ENCODE measurements around the gene MZF1. TPM values are rescaled to one million over a fixed set of nuclear protein-coding genes. Genes with fewer than 3 reads are reported as not detected.
"Not testable (repeated sequence)": the region's sequence is repeated elsewhere in the genome, so short reads cannot be mapped to it uniquely, and the experiment has no call there.

MZF1 gene
- total RNA-seq, 1 donor from 2014 or later, result 32.4 TPM

DNA sequence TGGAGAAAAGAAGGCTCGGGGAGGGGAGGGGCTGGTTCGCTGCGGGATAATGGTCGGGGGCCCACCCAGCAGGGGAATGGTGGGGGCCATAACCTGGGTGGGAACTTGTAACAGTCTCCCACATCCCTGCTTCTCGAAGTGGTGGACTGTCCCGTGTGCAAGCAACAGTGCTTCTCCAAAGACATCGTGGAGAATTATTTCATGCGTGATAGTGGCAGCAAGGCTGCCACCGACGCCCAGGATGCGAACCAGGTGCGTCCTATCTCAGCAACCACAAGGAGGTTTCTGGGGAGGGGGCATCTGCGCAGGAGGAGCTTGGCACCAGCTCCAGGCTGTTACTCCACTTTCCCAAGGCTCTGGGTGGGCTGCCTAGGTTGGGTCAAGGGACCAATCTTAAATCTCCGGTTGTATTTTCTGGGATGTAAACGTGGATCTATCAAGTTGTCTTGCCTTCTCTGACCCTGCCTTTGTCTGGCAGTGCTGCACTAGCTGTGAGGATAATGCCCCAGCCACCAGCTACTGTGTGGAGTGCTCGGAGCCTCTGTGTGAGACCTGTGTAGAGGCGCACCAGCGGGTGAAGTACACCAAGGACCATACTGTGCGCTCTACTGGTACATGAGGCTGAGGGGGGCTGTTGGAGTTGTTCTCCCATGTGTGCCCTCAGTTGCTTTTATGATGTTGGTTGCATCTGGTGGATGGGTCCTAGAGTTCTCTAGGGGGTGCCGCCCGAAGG is 27.7 kb downstream of the MZF1 start:
- ATAC-seq, result no peak
- no peak for DNase-seq (ENCODE audit: low spot score)
- intact Hi-C loops (cut with DNase I), result no loop called here

DNA sequence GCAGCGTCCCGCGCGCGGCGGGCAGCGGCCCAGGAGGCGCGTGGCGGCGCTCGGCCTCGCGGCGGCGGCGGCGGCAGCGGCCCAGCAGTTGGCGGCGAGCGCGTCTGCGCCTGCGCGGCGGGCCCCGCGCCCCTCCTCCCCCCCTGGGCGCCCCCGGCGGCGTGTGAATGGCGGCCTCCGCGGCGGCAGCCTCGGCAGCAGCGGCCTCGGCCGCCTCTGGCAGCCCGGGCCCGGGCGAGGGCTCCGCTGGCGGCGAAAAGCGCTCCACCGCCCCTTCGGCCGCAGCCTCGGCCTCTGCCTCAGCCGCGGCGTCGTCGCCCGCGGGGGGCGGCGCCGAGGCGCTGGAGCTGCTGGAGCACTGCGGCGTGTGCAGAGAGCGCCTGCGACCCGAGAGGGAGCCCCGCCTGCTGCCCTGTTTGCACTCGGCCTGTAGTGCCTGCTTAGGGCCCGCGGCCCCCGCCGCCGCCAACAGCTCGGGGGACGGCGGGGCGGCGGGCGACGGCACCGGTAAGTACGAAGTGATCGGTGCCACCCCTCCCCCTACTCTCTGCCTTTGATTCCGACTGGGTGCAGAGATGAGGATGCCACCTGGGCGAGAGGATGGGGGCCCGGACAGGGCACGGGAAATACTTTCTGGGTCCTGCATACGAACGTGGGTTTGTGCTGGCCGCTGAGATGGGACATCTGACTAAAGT is 28.4 kb downstream of the MZF1 start:
- DNase-seq (ENCODE audit: low spot score), result no peak
- no peak for ATAC-seq

GRCh38 chr19:58543826-58544590 is 29.1 kb downstream of the MZF1 start, which contains the start of gene TRIM28:
TSS of gene TRIM28 (plus strand) at chr19:58544064. CDS start at chr19:58544758, 694 bp downstream.
- DNase-seq (ENCODE audit: low spot score) (peak; percentile 99), ATAC-seq (peak; percentile 99)
- intact Hi-C loops (cut with DNase I), result no loop called here

More for the DNA sequence above, 28.4 kb downstream of the MZF1 start:
- intact Hi-C loops (cut with DNase I), result no loop called here

- intact Hi-C loops (cut with DNase I); ATAC-seq; DNase-seq (ENCODE audit: low spot score): not testable (repeated sequence)
These were observed 30.3 kb downstream of the MZF1 start for GRCh38 chr19:58542641-58543372.

DNA sequence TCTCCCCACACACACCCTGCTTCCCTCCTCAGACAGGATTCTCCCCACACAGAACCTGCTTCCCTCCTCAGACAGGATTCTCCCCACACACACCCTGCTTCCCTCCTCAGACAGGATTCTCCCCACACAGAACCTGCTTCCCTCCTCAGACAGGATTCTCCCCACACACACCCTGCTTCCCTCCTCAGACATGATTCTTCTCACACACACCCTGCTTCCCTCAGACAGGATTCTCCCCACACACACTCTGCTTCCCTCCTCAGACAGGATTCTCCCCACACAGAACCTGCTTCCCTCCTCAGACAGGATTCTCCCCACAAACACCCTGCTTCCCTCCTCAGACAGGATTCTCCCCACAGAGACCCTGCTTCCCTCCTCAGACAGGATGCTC is 34.0 kb downstream of the MZF1 start:
- DNase-seq (ENCODE audit: low spot score); intact Hi-C loops (cut with DNase I); ATAC-seq: not testable (repeated sequence)

DNA sequence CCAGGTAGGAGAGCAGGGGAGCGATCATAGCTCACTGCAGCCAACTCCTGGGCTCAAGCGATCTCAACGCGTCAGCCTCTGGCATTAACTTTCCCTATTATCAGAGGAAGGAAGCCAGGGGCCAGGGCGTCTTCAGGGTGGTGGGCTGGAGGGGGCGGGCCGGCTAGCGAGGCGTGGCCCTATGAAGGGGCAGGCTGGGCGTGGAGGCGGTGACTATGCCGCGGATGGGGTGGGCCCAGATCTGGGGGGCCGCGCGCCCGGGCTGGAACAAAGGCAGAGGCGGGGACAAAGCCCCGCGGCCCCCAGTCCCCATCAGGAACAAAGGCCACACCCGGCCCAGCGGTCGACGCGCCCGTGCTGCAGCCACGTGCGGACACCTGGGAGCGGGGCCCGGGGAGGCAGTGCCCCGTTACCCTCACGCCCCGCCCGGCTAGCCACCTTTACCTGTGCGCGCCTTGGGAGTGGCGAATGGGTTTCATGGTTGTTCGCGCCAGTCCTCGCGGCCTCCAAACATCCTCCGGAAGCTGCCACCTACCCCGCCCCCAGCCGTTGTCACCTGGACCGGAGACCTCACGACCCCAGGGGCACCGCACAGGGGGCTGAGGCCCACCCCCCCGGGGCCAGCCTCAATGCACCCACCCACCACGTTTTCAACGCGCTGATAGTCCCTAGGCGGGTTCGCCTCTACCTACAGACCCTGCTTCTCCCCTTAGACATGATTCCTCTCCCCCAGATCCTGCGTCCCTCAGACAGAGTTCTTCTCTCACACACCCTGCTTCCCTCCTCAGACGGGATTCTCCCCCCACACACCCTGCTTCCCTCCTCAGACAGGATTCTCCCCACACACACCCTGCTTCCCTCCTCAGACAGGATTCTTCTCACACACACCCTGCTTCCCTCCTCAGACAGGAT is 34.6 kb downstream of the MZF1 start:
- DNase-seq (ENCODE audit: low spot score) (no peak), ATAC-seq (peak; percentile 46)
- intact Hi-C loops (cut with DNase I), result no loop called here

DNA sequence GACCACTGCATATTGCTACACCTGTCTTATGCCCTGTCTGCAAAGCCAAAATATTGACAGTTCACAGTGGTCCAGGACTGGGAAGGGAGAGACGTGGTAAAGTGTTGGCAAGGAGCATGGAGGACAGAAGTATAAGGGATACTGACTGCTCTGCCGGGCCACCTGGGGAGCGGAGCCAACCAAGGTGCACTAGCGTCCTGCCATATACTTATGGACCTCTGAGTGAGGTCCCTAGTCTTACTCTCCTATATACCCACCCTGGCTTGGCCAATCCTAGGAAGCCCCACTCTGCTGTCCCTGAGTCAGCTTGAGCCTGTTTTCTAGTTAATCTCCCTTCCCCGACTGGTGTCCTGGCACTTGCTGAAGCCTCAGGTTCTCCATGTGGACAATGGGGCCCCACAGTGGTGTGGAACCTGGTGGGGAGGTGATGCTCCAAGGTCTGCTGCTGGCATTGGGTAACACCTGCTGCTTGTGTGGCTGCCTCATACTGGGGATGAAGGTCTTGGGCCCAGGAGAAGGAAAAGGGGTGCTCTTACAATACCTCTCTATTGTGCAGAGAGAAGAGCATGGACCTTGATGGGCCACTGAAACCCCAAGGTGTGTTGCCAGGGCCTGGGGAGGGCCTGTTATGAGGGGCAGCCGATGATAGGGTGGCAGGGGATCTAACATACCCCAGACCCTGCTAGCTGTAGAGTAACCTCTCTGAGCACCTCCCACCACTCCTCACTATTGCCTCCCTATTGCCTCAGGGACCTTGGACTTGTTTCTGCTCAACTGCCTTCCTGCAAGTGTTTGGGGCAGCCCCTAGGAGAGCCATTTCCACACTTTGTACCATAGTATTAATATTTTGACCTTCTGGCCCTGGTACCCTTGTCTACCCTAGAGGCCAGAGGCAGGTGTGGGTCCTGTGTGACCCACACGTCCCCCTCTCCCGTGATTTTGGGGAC is 36.0 kb downstream of the MZF1 start:
- no peak for DNase-seq (ENCODE audit: low spot score)
- intact Hi-C loops (cut with DNase I), result no loop called here
- ATAC-seq, result no peak

DNA sequence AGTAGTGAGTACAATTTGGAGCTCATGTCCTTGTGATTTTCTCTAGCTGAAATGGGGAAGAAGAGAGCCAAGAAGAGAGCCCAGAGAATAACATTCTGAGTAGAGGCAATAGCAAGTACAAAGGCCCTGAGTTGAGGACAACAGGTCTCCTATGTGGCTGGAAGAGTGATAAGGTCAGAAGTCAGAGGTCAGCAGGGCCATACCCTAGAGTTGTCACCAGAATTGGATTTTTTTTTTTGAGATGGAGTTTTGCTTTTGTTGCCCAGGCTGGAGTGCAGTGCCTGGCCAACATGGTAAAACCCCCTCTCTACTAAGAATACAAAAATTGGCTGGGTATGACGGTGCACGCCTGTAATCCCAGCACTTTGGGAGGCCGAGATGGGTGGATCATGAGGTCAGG is 37.3 kb downstream of the MZF1 start:
- DNase-seq (ENCODE audit: low spot score) (no peak), ATAC-seq (no peak)
- intact Hi-C loops (cut with DNase I), result no loop called here

- DNase-seq (ENCODE audit: low spot score) (no peak), ATAC-seq (no peak)
- intact Hi-C loops (cut with DNase I), result no loop called here
These were observed 41.9 kb downstream of the MZF1 start for GRCh38 chr19:58531034-58531840.

DNA sequence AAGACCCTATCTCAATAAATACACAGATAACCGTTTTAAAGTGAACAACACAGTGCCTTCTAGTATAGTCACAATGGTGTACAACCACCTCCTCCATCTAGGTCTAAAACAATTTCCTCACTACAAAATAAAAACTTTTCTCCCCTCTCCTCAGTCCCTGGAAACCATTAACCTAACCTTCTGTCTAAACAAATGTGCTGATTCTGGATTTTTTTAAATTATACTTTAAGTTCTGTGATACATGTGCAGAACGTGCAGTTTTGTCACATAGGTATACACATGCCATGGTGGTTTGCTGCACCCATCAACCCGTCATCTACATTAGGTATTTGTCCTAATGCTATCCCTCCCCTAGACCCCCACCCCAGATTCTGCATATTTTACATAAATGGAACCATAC is 43.7 kb downstream of the MZF1 start:
- DNase-seq (ENCODE audit: low spot score) (no peak), ATAC-seq (no peak)
- intact Hi-C loops (cut with DNase I), result no loop called here

DNA sequence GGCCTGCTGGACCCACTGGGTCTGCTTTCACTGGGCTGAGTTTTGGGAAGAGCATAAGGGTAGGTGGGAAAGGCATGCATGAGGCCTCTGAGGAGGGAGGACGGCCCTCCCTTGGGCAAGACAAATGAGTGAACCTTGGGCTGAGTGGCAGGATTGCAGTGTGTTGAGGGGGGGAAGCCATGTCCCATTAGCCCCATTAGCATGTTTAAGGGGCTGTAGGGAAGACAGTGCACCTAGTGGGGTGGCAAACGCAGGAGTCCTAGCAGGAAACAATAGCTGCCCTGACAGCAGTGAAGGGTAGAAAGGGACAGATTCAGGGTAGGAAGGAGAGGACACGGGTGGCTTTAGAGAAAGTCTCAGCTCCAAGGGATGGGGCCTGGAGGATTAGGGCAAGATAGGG is 50.4 kb downstream of the MZF1 start:
- DNase-seq (ENCODE audit: low spot score) (no peak), ATAC-seq (no peak)
- intact Hi-C loops (cut with DNase I), result no loop called here

GRCh38 chr19:58521651-58522050 is 51.5 kb downstream of the MZF1 start:
- ATAC-seq, result no peak
- intact Hi-C loops (cut with DNase I), result no loop called here
- no peak for DNase-seq (ENCODE audit: low spot score)

DNA sequence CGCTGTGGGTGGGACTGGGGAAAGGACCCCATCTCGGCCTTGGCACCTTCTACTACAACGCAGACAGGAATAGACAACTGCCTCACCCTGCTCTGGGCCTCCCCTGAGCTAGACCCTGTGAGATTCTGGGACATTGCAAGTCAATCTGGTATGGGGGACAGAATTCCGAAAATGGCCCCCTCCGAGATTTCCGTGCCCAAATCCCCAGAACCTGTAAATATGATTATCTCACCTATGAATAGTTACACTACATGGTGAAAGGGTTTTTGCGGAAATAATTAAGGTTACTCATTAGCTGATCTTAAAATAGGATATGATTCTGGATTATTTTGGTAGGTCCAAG is 52.9 kb downstream of the MZF1 start:
- ATAC-seq (no peak), DNase-seq (ENCODE audit: low spot score) (no peak)
- intact Hi-C loops (cut with DNase I), result no loop called here

GRCh38 chr19:58519355-58520256 is 53.5 kb downstream of the MZF1 start, which contains the start of gene ZBTB45:
TSS of gene ZBTB45 (minus strand) at chr19:58519810. CDS start at chr19:58517673, 2,137 bp downstream.
- DNase-seq (ENCODE audit: low spot score) (peak; percentile 94), ATAC-seq (peak; percentile 94)
- intact Hi-C loops (cut with DNase I), result no loop called here

DNA sequence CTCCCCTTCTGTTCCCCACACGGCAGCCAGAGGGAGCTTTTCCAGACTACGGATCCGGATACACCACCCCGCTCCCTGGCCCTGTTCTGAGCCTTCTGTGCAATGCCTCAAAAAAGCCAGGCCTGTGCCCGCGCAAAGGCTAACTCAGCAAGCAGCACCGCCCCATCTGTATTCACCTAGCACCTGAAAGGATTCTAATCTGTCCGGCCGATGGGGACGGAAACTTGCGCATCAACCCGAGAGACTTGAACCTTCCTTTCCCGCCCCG is 54.1 kb downstream of the MZF1 start:
- intact Hi-C loops (cut with DNase I), result no loop called here
- DNase-seq (ENCODE audit: low spot score) (peak; percentile 76), ATAC-seq (peak; percentile 60)
